ENCODE measurements around the gene PRKN. TPM values are rescaled to one million over a fixed set of nuclear protein-coding genes. Genes with fewer than 3 reads are reported as not detected.

Gene PRKN
- total RNA-seq, 4 donors from 2014 or later, result 9.6 to 17.0 (median 11.6) TPM

DNA sequence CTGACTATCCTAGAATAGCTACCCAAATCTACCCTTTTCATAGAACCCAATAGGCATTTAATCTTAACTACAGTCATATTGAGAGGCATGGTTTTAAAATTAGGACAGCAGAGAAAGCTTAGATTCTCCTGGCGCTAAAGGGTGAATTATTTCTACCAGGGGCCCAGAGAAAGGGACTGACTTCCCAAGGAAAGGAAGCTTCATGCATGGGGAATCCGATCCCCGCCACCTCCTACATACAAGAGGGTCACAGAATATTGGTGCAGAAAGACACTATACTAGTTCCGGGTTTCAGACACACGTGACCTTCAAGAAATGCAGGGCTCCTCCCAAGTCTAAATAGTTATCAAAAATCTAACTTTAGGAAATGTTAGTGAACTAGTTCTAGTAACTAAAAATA, 130.9 kb downstream of the PRKN start:
- TF ChIP-seq, protein P1, sequence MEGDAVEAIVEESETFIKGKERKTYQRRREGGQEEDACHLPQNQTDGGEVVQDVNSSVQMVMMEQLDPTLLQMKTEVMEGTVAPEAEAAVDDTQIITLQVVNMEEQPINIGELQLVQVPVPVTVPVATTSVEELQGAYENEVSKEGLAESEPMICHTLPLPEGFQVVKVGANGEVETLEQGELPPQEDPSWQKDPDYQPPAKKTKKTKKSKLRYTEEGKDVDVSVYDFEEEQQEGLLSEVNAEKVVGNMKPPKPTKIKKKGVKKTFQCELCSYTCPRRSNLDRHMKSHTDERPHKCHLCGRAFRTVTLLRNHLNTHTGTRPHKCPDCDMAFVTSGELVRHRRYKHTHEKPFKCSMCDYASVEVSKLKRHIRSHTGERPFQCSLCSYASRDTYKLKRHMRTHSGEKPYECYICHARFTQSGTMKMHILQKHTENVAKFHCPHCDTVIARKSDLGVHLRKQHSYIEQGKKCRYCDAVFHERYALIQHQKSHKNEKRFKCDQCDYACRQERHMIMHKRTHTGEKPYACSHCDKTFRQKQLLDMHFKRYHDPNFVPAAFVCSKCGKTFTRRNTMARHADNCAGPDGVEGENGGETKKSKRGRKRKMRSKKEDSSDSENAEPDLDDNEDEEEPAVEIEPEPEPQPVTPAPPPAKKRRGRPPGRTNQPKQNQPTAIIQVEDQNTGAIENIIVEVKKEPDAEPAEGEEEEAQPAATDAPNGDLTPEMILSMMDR (IDR thresholded peaks at IDR 0.05; ENCODE audit: low read depth), result no peak

DNA sequence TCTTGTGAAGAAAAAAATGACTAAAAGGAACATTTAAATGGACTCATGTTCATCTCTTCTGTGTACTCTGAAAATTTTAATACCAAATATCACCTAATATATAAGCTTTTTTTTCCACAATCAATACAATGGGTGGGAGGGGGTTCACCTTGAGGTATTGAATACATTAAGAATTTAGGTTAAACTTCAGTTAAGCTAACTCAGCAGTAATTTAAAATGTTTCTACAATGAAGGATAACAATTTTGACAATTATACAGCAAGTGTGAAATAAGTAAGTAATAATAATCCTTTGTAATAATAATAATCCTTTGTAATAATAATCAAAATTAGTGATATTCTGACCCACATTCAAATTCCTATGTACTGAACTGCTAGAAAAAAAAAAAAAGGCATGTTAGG, 136.0 kb downstream of the PRKN start:
- TF ChIP-seq, protein P1 (IDR thresholded peaks at IDR 0.05; ENCODE audit: low read depth), result no peak

DNA sequence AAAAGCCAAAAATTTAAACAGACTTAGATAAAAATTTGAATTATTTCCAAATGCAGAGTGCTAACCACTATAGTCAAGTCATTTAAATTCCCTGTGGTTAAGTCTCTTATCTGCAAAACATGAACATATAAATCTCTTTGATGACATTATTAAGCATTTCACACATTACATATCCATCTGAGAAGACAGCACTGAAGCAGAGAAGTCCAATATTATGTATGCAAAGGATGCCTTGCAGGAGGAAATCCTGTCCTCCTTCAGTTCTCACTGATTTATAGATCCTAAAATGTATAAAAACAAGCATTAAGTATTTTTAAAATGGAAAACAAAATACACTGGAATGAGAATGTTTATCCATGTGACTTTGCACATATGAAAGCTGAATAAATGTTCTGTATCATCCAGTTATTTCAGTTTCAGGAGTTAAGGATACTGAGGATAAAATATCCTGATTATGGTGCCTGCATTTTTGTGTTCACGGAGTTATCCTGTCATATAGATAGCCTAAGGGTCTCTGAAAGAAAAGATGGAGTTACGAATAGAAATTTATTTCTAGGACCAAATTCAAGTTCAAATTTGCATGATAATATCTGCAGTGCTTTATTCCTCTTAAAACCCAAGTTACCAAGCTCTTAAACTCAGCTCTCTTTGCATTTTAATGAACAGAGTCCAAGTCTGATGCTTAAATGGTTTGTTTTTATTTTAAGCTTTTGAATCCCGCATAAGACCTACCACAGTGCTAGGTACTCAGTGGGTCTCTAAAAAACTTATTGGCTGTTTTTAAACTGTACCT, 145.4 kb downstream of the PRKN start:
- TF ChIP-seq, protein P1 (IDR thresholded peaks at IDR 0.05; ENCODE audit: low read depth), result no peak

DNA sequence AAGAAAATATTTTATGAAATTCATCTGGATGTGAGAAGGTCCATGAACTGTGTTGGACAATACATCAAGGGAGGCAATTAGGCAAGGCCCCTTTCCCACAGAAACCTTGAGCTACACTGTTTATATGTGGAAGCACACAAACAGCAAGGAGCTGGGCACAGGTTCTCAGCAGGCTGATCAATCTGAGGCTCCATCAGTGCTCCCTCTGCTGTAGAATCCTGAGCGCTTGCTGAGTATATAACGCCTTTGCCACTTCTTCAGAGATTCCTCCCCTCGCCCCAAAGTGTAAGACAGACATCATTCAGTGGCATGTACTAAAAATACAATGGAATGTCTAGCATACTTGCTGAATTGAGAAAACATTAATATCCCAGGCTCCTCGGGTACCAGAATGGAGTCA, 146.9 kb downstream of the PRKN start:
- TF ChIP-seq, protein P1 (IDR thresholded peaks at IDR 0.05; ENCODE audit: low read depth), result no peak

DNA sequence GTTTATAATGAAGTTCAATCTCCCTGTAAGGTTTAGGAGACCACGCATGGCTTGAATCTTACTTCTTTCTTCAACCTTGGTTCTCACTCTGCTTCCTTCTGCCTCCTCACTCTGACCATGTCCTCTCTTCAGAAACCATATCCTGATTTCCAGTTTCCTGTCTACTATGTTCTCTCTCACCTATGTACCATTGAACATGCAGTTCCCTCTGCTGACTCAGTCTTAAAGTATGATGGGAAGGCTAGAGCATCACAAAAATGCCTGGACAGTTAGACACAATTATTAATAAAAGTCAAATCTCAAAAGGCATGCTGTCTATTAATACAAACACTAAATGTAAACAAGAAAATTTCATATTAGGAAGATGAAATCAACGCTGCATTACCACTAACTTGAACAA, 151.6 kb downstream of the PRKN start:
- TF ChIP-seq, protein P1 (IDR thresholded peaks at IDR 0.05; ENCODE audit: low read depth), result no peak

DNA sequence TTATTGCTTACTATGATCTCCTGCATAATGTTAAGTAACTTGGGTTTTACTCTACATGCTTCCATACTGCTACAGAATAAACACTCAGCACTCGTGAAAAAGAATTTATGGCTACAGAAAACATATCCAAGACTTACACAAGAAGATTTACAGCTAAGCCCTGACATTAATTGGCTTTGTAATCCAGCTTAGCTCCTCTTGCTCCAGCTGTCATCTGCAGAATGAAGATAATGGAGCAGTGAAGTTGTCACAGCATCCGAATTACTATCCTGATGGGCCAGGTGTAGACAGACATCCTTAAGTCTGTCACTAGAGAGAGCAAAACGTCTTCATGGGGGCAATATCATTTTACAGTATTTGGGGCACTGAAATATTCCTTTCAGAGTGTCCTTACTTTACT, 155.3 kb downstream of the PRKN start:
- TF ChIP-seq, protein P1 (IDR thresholded peaks at IDR 0.05; ENCODE audit: low read depth), result no peak

DNA sequence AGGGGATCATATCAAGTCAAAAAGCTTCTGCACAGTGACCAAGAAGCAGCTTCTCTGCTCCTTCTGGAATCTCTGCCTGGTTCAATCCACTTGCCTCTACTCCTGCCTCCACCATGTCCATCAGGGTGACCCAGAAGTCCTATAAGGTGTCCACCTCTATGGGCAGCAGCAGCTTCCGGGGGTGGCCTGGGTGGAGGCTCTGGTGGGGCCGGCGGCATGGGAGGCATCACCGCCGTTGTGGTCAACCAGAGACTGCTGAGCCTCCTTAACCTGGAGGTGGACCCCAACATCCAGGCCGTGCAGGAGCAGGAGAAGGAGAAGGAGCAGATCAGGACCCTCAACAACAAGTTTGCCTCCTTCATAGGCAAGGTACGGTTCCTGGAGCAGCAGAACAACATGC, 159.3 kb downstream of the PRKN start:
- TF ChIP-seq, protein P1 (IDR thresholded peaks at IDR 0.05; ENCODE audit: low read depth), result no peak
